Measurements from ENCODE around the gene ZNF503.

- TF ChIP-seq, protein P1, sequence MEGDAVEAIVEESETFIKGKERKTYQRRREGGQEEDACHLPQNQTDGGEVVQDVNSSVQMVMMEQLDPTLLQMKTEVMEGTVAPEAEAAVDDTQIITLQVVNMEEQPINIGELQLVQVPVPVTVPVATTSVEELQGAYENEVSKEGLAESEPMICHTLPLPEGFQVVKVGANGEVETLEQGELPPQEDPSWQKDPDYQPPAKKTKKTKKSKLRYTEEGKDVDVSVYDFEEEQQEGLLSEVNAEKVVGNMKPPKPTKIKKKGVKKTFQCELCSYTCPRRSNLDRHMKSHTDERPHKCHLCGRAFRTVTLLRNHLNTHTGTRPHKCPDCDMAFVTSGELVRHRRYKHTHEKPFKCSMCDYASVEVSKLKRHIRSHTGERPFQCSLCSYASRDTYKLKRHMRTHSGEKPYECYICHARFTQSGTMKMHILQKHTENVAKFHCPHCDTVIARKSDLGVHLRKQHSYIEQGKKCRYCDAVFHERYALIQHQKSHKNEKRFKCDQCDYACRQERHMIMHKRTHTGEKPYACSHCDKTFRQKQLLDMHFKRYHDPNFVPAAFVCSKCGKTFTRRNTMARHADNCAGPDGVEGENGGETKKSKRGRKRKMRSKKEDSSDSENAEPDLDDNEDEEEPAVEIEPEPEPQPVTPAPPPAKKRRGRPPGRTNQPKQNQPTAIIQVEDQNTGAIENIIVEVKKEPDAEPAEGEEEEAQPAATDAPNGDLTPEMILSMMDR (IDR thresholded peaks at IDR 0.05), result no peak
- no peak for TF ChIP-seq POLR2A (IDR thresholded peaks at IDR 0.05)
- TF ChIP-seq EP300 (IDR thresholded peaks at IDR 0.05), result no peak
These were observed 9.3 kb downstream of the ZNF503 start for GRCh38 chr10:75392271-75392670.
